Adipose tissue (tissue), 3 donors: ENCODE results near the gene LTC4S. TPM values are rescaled to one million over a fixed set of nuclear protein-coding genes. Genes with fewer than 3 reads are reported as not detected.

Experiments
- H3K27ac ChIP-seq: one replicate; pipeline ENCODE4 v1.5.1; 2013; ENCODE audit warnings: low read depth, low read length
- WGBS, 3 donors: extraction: QIAGEN DNeasy Blood & Tissue Kit; methylation state at CpG; one replicate each; pipeline ENCODE4 v1.1.7; 2013; 5-methylcytosine and 5-hydroxymethylcytosine counted together
- polyA plus RNA-seq, 3 donors: library from polyadenylated mRNA; stranded (reverse); fragments of 200-250 nt; gene quantifications; one replicate each; pipeline ENCODE4 v1.2.3, GENCODE V29; 2013
- donor health status: healthy with polysubstance abuse.
- donor health status: Bipolar disorder and iron deficiency.
- donor health status: healthy.

The LTC4S gene
- polyA plus RNA-seq, 3 donors = 4.3 to 13.2 (median 12.8) TPM

GRCh38 chr5:179817890-179818745 is 24.3 kb downstream of the LTC4S start:
- no peak overlapping the region for H3K27ac ChIP-seq
- WGBS, 3 donors = 47 to 60% (median 51%) methylated on average over 14 of the region's 14 CpGs

GRCh38 chr5:179818746-179819295 is 25.0 kb downstream of the LTC4S start:
- 1 to 2% (median 1%) methylated on average over 32 to 35 of the region's 35 CpGs for WGBS, 3 donors
- H3K27ac ChIP-seq = peak overlapping the region; percentile 10

GRCh38 chr5:179819296-179820126 is 25.7 kb downstream of the LTC4S start:
- H3K27ac ChIP-seq = peak overlapping the region; percentile 10
- 18 to 27% (median 20%) methylated on average over 25 to 26 of the region's 26 CpGs for WGBS, 3 donors

- peak overlapping the region; percentile 10 for H3K27ac ChIP-seq
- WGBS, 3 donors = 25 to 41% (median 36%) methylated on average over 12 of the region's 12 CpGs
These were observed 26.3 kb downstream of the LTC4S start for GRCh38 chr5:179820127-179820482.

GRCh38 chr5:179820483-179821297 is 26.9 kb downstream of the LTC4S start, which contains the start of gene SQSTM1:
Gene SQSTM1 (plus strand): TSS chr5:179820905. CDS start chr5:179820937, 32 bp downstream.
- WGBS, 3 donors = 1% methylated on average over 41 to 76 of the region's 81 CpGs
- peak within 1 kb of the TSS; percentile 82 for H3K27ac ChIP-seq

GRCh38 chr5:179821298-179822058 is 27.7 kb downstream of the LTC4S start:
- 0% methylated on average over 54 of the region's 54 CpGs for WGBS, 3 donors

GRCh38 chr5:179822059-179822432 is 28.3 kb downstream of the LTC4S start:
- 22 to 57% (median 54%) methylated on average over 3 of the region's 3 CpGs for WGBS, 3 donors
- no peak overlapping the region for H3K27ac ChIP-seq

More at GRCh38 chr5:179821298-179822058, 27.7 kb downstream of the LTC4S start:
- peak overlapping the region; percentile 82 for H3K27ac ChIP-seq

GRCh38 chr5:179822444-179822990 is 28.7 kb downstream of the LTC4S start:
- no peak overlapping the region for H3K27ac ChIP-seq
- WGBS, 3 donors = 22 to 58% (median 50%) methylated on average over 8 of the region's 8 CpGs

GRCh38 chr5:179823937-179824744 is 30.4 kb downstream of the LTC4S start:
- no peak overlapping the region for H3K27ac ChIP-seq
- 80 to 89% (median 84%) methylated on average over 22 of the region's 22 CpGs for WGBS, 3 donors

GRCh38 chr5:179824745-179825112 is 30.9 kb downstream of the LTC4S start:
- H3K27ac ChIP-seq = no peak overlapping the region
- WGBS, 3 donors = 62 to 86% (median 82%) methylated on average over 3 of the region's 3 CpGs

GRCh38 chr5:179825655-179826182 is 31.9 kb downstream of the LTC4S start:
- WGBS, 3 donors = 75 to 83% (median 78%) methylated on average over 13 of the region's 13 CpGs
- no peak overlapping the region for H3K27ac ChIP-seq

GRCh38 chr5:179827680-179828079 is 33.9 kb downstream of the LTC4S start:
- no peak overlapping the region for H3K27ac ChIP-seq
- 50 to 67% (median 59%) methylated on average over 9 of the region's 9 CpGs for WGBS, 3 donors

- 91 to 95% (median 94%) methylated on average over 3 of the region's 3 CpGs for WGBS, 3 donors
- H3K27ac ChIP-seq = no peak overlapping the region
These were observed 35.1 kb downstream of the LTC4S start for GRCh38 chr5:179828756-179829421.

- WGBS, 3 donors = 83 to 92% (median 90%) methylated on average over 7 of the region's 7 CpGs
- H3K27ac ChIP-seq = no peak overlapping the region
These were observed 36.1 kb downstream of the LTC4S start for GRCh38 chr5:179829732-179830435.

GRCh38 chr5:179830818-179831468 is 37.2 kb downstream of the LTC4S start:
- WGBS, 3 donors = 95 to 96% (median 96%) methylated on average over 7 of the region's 7 CpGs
- no peak overlapping the region for H3K27ac ChIP-seq
